Measurements from ENCODE around the gene TTC23L. TPM values are rescaled to one million over a fixed set of nuclear protein-coding genes. Genes with fewer than 3 reads are reported as not detected.

The TTC23L gene
- total RNA-seq, 1 experiment from 2014 or later, result 1.9 TPM

DNA sequence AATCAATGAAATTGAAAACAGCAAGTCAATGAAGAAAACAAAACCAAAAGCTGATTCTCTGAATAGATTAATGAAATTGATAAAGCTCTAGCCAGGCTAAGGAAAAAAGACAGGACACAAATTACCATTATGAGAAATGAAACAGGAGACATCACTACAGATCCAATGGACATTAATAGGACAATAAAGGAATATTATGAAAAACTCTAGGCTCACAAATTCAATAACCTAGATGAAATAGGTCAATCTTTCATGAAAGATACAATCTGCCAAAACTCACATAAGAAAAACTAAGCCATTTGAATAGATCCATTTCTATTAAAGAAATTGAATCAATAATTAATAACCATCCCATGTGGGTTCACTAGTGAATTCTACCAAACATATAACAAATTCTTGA, 37.3 kb downstream of the TTC23L start:
- peaks cover 40% of the 10 kb centered on the region for H3K9me3 Mint-ChIP-seq
- no peak for TF ChIP-seq ZNF423 (CRISPR knock-in tag; IDR thresholded peaks at IDR 0.05)
- no peak for TF ChIP-seq ZNF671 (CRISPR knock-in tag; IDR thresholded peaks at IDR 0.05)
- TF ChIP-seq, protein P1, sequence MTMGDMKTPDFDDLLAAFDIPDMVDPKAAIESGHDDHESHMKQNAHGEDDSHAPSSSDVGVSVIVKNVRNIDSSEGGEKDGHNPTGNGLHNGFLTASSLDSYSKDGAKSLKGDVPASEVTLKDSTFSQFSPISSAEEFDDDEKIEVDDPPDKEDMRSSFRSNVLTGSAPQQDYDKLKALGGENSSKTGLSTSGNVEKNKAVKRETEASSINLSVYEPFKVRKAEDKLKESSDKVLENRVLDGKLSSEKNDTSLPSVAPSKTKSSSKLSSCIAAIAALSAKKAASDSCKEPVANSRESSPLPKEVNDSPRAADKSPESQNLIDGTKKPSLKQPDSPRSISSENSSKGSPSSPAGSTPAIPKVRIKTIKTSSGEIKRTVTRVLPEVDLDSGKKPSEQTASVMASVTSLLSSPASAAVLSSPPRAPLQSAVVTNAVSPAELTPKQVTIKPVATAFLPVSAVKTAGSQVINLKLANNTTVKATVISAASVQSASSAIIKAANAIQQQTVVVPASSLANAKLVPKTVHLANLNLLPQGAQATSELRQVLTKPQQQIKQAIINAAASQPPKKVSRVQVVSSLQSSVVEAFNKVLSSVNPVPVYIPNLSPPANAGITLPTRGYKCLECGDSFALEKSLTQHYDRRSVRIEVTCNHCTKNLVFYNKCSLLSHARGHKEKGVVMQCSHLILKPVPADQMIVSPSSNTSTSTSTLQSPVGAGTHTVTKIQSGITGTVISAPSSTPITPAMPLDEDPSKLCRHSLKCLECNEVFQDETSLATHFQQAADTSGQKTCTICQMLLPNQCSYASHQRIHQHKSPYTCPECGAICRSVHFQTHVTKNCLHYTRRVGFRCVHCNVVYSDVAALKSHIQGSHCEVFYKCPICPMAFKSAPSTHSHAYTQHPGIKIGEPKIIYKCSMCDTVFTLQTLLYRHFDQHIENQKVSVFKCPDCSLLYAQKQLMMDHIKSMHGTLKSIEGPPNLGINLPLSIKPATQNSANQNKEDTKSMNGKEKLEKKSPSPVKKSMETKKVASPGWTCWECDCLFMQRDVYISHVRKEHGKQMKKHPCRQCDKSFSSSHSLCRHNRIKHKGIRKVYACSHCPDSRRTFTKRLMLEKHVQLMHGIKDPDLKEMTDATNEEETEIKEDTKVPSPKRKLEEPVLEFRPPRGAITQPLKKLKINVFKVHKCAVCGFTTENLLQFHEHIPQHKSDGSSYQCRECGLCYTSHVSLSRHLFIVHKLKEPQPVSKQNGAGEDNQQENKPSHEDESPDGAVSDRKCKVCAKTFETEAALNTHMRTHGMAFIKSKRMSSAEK (CRISPR knock-in tag; IDR thresholded peaks at IDR 0.05; ENCODE audit: borderline replicate concordance), result no peak
- no peak for TF ChIP-seq CREB1 (CRISPR knock-in tag; IDR thresholded peaks at IDR 0.05)
- no peak for TF ChIP-seq GRHL2 (CRISPR knock-in tag; IDR thresholded peaks at IDR 0.05; ENCODE audit: insufficient replicate concordance, severe bottlenecking)
- TF ChIP-seq FOXP1 (CRISPR knock-in tag; IDR thresholded peaks at IDR 0.05; ENCODE audit: borderline replicate concordance), result no peak
- TF ChIP-seq, protein P2, sequence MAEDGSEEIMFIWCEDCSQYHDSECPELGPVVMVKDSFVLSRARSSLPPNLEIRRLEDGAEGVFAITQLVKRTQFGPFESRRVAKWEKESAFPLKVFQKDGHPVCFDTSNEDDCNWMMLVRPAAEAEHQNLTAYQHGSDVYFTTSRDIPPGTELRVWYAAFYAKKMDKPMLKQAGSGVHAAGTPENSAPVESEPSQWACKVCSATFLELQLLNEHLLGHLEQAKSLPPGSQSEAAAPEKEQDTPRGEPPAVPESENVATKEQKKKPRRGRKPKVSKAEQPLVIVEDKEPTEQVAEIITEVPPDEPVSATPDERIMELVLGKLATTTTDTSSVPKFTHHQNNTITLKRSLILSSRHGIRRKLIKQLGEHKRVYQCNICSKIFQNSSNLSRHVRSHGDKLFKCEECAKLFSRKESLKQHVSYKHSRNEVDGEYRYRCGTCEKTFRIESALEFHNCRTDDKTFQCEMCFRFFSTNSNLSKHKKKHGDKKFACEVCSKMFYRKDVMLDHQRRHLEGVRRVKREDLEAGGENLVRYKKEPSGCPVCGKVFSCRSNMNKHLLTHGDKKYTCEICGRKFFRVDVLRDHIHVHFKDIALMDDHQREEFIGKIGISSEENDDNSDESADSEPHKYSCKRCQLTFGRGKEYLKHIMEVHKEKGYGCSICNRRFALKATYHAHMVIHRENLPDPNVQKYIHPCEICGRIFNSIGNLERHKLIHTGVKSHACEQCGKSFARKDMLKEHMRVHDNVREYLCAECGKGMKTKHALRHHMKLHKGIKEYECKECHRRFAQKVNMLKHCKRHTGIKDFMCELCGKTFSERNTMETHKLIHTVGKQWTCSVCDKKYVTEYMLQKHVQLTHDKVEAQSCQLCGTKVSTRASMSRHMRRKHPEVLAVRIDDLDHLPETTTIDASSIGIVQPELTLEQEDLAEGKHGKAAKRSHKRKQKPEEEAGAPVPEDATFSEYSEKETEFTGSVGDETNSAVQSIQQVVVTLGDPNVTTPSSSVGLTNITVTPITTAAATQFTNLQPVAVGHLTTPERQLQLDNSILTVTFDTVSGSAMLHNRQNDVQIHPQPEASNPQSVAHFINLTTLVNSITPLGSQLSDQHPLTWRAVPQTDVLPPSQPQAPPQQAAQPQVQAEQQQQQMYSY (CRISPR knock-in tag; IDR thresholded peaks at IDR 0.05), result no peak
- TF ChIP-seq RELA (CRISPR knock-in tag; IDR thresholded peaks at IDR 0.05; ENCODE audit: borderline replicate concordance), result no peak
- no peak for TF ChIP-seq ZNF232 (CRISPR knock-in tag; IDR thresholded peaks at IDR 0.05)
- no peak for TF ChIP-seq KAT7 (CRISPR knock-in tag; IDR thresholded peaks at IDR 0.05; ENCODE audit: borderline replicate concordance)
- TF ChIP-seq NFATC4 (CRISPR knock-in tag; IDR thresholded peaks at IDR 0.05), result no peak
- TF ChIP-seq, protein P3, sequence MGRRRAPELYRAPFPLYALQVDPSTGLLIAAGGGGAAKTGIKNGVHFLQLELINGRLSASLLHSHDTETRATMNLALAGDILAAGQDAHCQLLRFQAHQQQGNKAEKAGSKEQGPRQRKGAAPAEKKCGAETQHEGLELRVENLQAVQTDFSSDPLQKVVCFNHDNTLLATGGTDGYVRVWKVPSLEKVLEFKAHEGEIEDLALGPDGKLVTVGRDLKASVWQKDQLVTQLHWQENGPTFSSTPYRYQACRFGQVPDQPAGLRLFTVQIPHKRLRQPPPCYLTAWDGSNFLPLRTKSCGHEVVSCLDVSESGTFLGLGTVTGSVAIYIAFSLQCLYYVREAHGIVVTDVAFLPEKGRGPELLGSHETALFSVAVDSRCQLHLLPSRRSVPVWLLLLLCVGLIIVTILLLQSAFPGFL (CRISPR knock-in tag; IDR thresholded peaks at IDR 0.05; ENCODE audit: borderline replicate concordance), result no peak
- no peak for TF ChIP-seq MXD4 (CRISPR knock-in tag; IDR thresholded peaks at IDR 0.05; ENCODE audit: borderline replicate concordance)
- TF ChIP-seq, protein P4, sequence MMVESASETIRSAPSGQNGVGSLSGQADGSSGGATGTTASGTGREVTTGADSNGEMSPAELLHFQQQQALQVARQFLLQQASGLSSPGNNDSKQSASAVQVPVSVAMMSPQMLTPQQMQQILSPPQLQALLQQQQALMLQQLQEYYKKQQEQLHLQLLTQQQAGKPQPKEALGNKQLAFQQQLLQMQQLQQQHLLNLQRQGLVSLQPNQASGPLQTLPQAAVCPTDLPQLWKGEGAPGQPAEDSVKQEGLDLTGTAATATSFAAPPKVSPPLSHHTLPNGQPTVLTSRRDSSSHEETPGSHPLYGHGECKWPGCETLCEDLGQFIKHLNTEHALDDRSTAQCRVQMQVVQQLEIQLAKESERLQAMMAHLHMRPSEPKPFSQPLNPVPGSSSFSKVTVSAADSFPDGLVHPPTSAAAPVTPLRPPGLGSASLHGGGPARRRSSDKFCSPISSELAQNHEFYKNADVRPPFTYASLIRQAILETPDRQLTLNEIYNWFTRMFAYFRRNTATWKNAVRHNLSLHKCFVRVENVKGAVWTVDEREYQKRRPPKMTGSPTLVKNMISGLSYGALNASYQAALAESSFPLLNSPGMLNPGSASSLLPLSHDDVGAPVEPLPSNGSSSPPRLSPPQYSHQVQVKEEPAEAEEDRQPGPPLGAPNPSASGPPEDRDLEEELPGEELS (CRISPR knock-in tag; IDR thresholded peaks at IDR 0.05), result no peak
- TF ChIP-seq, protein P5, sequence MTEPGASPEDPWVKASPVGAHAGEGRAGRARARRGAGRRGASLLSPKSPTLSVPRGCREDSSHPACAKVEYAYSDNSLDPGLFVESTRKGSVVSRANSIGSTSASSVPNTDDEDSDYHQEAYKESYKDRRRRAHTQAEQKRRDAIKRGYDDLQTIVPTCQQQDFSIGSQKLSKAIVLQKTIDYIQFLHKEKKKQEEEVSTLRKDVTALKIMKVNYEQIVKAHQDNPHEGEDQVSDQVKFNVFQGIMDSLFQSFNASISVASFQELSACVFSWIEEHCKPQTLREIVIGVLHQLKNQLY (CRISPR knock-in tag; IDR thresholded peaks at IDR 0.05), result no peak
- TF ChIP-seq, protein P6, sequence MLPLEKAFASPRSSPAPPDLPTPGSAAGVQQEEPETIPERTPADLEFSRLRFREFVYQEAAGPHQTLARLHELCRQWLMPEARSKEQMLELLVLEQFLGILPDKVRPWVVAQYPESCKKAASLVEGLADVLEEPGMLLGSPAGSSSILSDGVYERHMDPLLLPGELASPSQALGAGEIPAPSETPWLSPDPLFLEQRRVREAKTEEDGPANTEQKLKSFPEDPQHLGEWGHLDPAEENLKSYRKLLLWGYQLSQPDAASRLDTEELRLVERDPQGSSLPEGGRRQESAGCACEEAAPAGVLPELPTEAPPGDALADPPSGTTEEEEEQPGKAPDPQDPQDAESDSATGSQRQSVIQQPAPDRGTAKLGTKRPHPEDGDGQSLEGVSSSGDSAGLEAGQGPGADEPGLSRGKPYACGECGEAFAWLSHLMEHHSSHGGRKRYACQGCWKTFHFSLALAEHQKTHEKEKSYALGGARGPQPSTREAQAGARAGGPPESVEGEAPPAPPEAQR (CRISPR knock-in tag; IDR thresholded peaks at IDR 0.05), result no peak
- POLR2A ChIA-PET, result interaction anchor here (0.6 kb wide), 1 partner anchor 39 kb away, joined by 3 read pairs; the partner anchor contains the start of genes BRIX1 and RAD1
- no peak overlapping the region for H3K27ac Mint-ChIP-seq
- H3K4me1 Mint-ChIP-seq, result peaks cover 4% of the 10 kb centered on the region; the same call in 1 of the 2 replicates
- DNase-seq (ENCODE audit: low spot score) (no peak), ATAC-seq (no peak)
- CTCF ChIA-PET, result no interaction called here
- H3K27me3 Mint-ChIP-seq (ENCODE audit: low read depth), result no peaks in the 10 kb centered on the region
- peaks cover 27% of the 10 kb centered on the region for H3K36me3 Mint-ChIP-seq
- H3K4me3 Mint-ChIP-seq, result no peak overlapping the region
